Measurements from ENCODE around the gene SPDYE3. TPM values are rescaled to one million over a fixed set of nuclear protein-coding genes. Genes with fewer than 3 reads are reported as not detected.

Gene SPDYE3
- total and polyA plus RNA-seq, 2 of the 4 experiments (the other 2 are of a cell fraction) = not detected

GRCh38 chr7:100342765-100343164, 35.3 kb downstream of the SPDYE3 start:
- no TSS peak for BruUV-seq (replicated peaks)
- Histone ChIP-seq H3K36me3 (ENCODE audit: control insufficient read depth, insufficient read depth, low read length) (peaks cover 27% of the 10 kb centered on the region), H4K91ac (ENCODE audit: insufficient read depth, low read depth, low read length) (no peak overlapping the region), H3K27ac (ENCODE audit: insufficient read depth, low read length) (no peak overlapping the region), H2BK5ac (ENCODE audit: low read depth, low read length, poor library complexity, severe bottlenecking) (no peak overlapping the region), H3K4ac (ENCODE audit: low read depth, low read length) (no peak overlapping the region), H3K79me1 (ENCODE audit: low read depth in 1 of 2, low read length in 2 of 2) (peaks cover 15 to 23% of the 10 kb centered on the region in 2 experiments), H3K18ac (ENCODE audit: low read depth, low read length) (no peak overlapping the region), H3K9me1 (ENCODE audit: insufficient read depth, low read length) (no peaks in the 10 kb centered on the region), H2BK15ac (ENCODE audit: low read depth, low read length) (no peak overlapping the region), H3K4me3 (ENCODE audit: insufficient read depth, low read depth, low read length) (no peak overlapping the region), H3K56ac (ENCODE audit: extremely low read depth, insufficient read depth, low read length) (no peak overlapping the region), H3K23ac (ENCODE audit: low read depth, low read length) (no peak overlapping the region), H2BK120ac (ENCODE audit: low read depth, low read length) (no peak overlapping the region), H2AK5ac (ENCODE audit: low read depth, low read length) (no peak overlapping the region), H3K14ac (replicated peaks; ENCODE audit: low read depth, low read length) (no peak overlapping the region), H2BK20ac (ENCODE audit: low read depth, low read length) (no peak overlapping the region), H2AK9ac (replicated peaks; ENCODE audit: low read depth, low read length, poor library complexity) (no peak overlapping the region), H2AFZ (replicated peaks; ENCODE audit: low read length, poor library complexity) (no peak overlapping the region), H4K20me1 (ENCODE audit: insufficient read depth, low read length) (peaks cover 4% of the 10 kb centered on the region; the same call in 1 of the 2 replicates), H3K4me2 (ENCODE audit: low read depth, low read length) (no peak overlapping the region), H4K5ac (ENCODE audit: low read depth, low read length) (no peak overlapping the region), H3K4me1 (ENCODE audit: control insufficient read depth, insufficient read depth, low read length) (peaks cover 4% of the 10 kb centered on the region), H3K9ac (ENCODE audit: low read depth, low read length) (no peak overlapping the region), H3K9me3 (ENCODE audit: control insufficient read depth, insufficient read depth, low read length) (no peaks in the 10 kb centered on the region), H3K27me3 (ENCODE audit: control insufficient read depth, insufficient read depth, low read length) (no peaks in the 10 kb centered on the region), H4K8ac (ENCODE audit: low read depth in 2 of 2, low read length in 2 of 2) (no peak overlapping the region)
- dilution Hi-C loops (cut with HindIII; ENCODE audit: low sequenced_read_pairs, unreplicated experiment) = no loop called here
- ChIA-PET POLR2A (ENCODE audit: unreplicated experiment) (no interaction called here), CTCF (no interaction called here)
- intact Hi-C loops (cut with micrococcal nuclease) = no loop called here
- 80% methylated on average over 2 of the region's 6 CpGs; no CpG with 5 or more reads in 1 of the 2 experiments for WGBS, 2 experiments (ENCODE audit: extremely low coverage in 2 of 2, insufficient read length in 1 of 2)
- TF ChIP-seq CHD1 (IDR thresholded peaks at IDR 0.05; ENCODE audit: low read depth, low read length) (no peak), MAZ (IDR thresholded peaks at IDR 0.05; ENCODE audit: borderline replicate concordance, low read depth, low read length) (no peak), POLR2A (IDR thresholded peaks at IDR 0.05; ENCODE audit: low read depth, low read length) (no peak), RCOR1 (IDR thresholded peaks at IDR 0.05; ENCODE audit: insufficient replicate concordance, low read length) (no peak), BHLHE40 (IDR thresholded peaks at IDR 0.05; ENCODE audit: low read depth, low read length) (no peak), ELK1 (IDR thresholded peaks at IDR 0.05; ENCODE audit: borderline replicate concordance, low read depth, low read length) (no peak), RAD21 (IDR thresholded peaks at IDR 0.05; ENCODE audit: low read length) (no peak), SMC3 (IDR thresholded peaks at IDR 0.05; ENCODE audit: low read depth, low read length) (no peak), MXI1 (IDR thresholded peaks at IDR 0.05; ENCODE audit: borderline replicate concordance, low read depth, low read length) (no peak), MAFK (IDR thresholded peaks at IDR 0.05; ENCODE audit: low read depth, low read length) (no peak), CEBPB (IDR thresholded peaks at IDR 0.05; ENCODE audit: low read depth, low read length) (no peak), RFX5 (IDR thresholded peaks at IDR 0.05; ENCODE audit: low read depth, low read length) (no peak), CTCF (conservative IDR thresholded peaks at IDR 0.05; ENCODE audit: low read depth, low read length) (no peak), NFE2L2 (IDR thresholded peaks at IDR 0.05; ENCODE audit: low read depth, low read length) (no peak), FOS (IDR thresholded peaks at IDR 0.05; ENCODE audit: low read depth, low read length) (no peak), USF2 (IDR thresholded peaks at IDR 0.05; ENCODE audit: low read depth, low read length) (no peak)
- DNase-seq = no peak
- in situ Hi-C loops (cut with MboI; ENCODE audit: low sequenced_read_pairs) = loop anchor here (10.0 kb wide), 1 partner anchor 208 kb away; no protein-coding TSS in a partner anchor
- no peak for ATAC-seq (ENCODE audit: low read depth)
